Activated naive CD4-positive, alpha-beta T cell treated with anti-CD3 and anti-CD28 coated beads, Interleukin-2, amount 10 ng/mL, durations not matched to agents 7 days and 5 days (primary cell): ENCODE results near the gene MORF4L1.

Experiments
- CTCF ChIA-PET: fragments of 350-600 bp; sonication (Branson Sonifier 250); formaldehyde crosslinking; loops from one replicate; lab custom pipeline; 2021; ENCODE audit warnings: antibody characterized with exemption; lab: Charles Lee
- DNase-seq: peaks from one replicate; pipeline ENCODE4 v3.0.0-alpha.2; 2020
- H3K27ac Mint-ChIP-seq: one replicate; pipeline ENCODE4 v1.8.0; 2021; ENCODE audit warnings: mild to moderate bottlenecking, moderate library complexity, mixed read lengths
- H3K27me3 Mint-ChIP-seq: one replicate; pipeline ENCODE4 v1.8.0; 2021; ENCODE audit warnings: mild to moderate bottlenecking, mixed read lengths
- H3K36me3 Mint-ChIP-seq: one replicate; pipeline ENCODE4 v1.8.0; 2021; ENCODE audit warnings: mixed read lengths
- H3K4me1 Mint-ChIP-seq: one replicate; pipeline ENCODE4 v1.8.0; 2021; ENCODE audit warnings: mixed read lengths
- H3K4me3 Mint-ChIP-seq: one replicate; pipeline ENCODE4 v1.8.0; 2021; ENCODE audit warnings: mild to moderate bottlenecking, moderate library complexity, mixed read lengths
- H3K9me3 Mint-ChIP-seq: one replicate; pipeline ENCODE4 v1.8.0; 2021; ENCODE audit warnings: mixed read lengths

Gene MORF4L1

GRCh38 chr15:78928616-78929093 lies 56.0 kb downstream of the MORF4L1 start:
- no peak overlapping the region for H3K27ac Mint-ChIP-seq
- peaks cover 6% of the 10 kb centered on the region for H3K4me1 Mint-ChIP-seq

GRCh38 chr15:78929536-78930264 lies 57.0 kb downstream of the MORF4L1 start:
- Mint-ChIP-seq H3K4me3 (no peak overlapping the region), H3K27ac (no peak overlapping the region), H3K36me3 (peaks cover 36% of the 10 kb centered on the region), H3K27me3 (peaks cover 5% of the 10 kb centered on the region), H3K9me3 (no peaks in the 10 kb centered on the region), H3K4me1 (peaks cover 9% of the 10 kb centered on the region)
- CTCF ChIA-PET, result no interaction called here
- peak; percentile 17 for DNase-seq

More at GRCh38 chr15:78928616-78929093, 56.0 kb downstream of the MORF4L1 start:
- CTCF ChIA-PET, result interaction anchor here (1.3 kb wide), 1 partner anchor 78 kb away, joined by 5 read pairs; no protein-coding TSS in a partner anchor
- DNase-seq, result peak; percentile 14
- Mint-ChIP-seq H3K27me3 (no peaks in the 10 kb centered on the region), H3K4me3 (no peak overlapping the region), H3K9me3 (no peaks in the 10 kb centered on the region), H3K36me3 (peaks cover 39% of the 10 kb centered on the region)

- peak; percentile 19 for DNase-seq
- CTCF ChIA-PET, result no interaction called here
- Mint-ChIP-seq H3K4me1 (peaks cover 16% of the 10 kb centered on the region), H3K4me3 (no peak overlapping the region), H3K9me3 (no peaks in the 10 kb centered on the region), H3K36me3 (peaks cover 34% of the 10 kb centered on the region), H3K27me3 (peaks cover 6% of the 10 kb centered on the region), H3K27ac (peak overlapping the region; percentile 53)
Observed at GRCh38 chr15:78930577-78931388, 58.1 kb downstream of the MORF4L1 start.

GRCh38 chr15:78931439-78932257 lies 59.0 kb downstream of the MORF4L1 start:
- Mint-ChIP-seq H3K27me3 (peaks cover 6% of the 10 kb centered on the region), H3K9me3 (no peaks in the 10 kb centered on the region), H3K4me1 (peaks cover 25% of the 10 kb centered on the region), H3K4me3 (no peak overlapping the region), H3K27ac (no peak overlapping the region), H3K36me3 (peaks cover 34% of the 10 kb centered on the region)
- DNase-seq, result peak; percentile 15
- CTCF ChIA-PET, result no interaction called here

- Mint-ChIP-seq H3K4me1 (peaks cover 32% of the 10 kb centered on the region), H3K9me3 (no peaks in the 10 kb centered on the region), H3K4me3 (no peak overlapping the region), H3K36me3 (peaks cover 35% of the 10 kb centered on the region), H3K27ac (peak overlapping the region; percentile 2), H3K27me3 (peaks cover 6% of the 10 kb centered on the region)
- CTCF ChIA-PET, result no interaction called here
- DNase-seq, result peak; percentile 18
Observed at GRCh38 chr15:78932258-78932808, 59.6 kb downstream of the MORF4L1 start.

- H3K27me3 Mint-ChIP-seq, result peaks cover 6% of the 10 kb centered on the region
- CTCF ChIA-PET, result interaction anchor here (0.8 to 1.0 kb wide), 2 partner anchors 9 to 73 kb away, joined by 3 read pairs; no protein-coding TSS in a partner anchor
- H3K36me3 Mint-ChIP-seq, result peaks cover 35% of the 10 kb centered on the region
- H3K4me1 Mint-ChIP-seq, result peaks cover 38% of the 10 kb centered on the region
- no peak overlapping the region for H3K4me3 Mint-ChIP-seq
- peak; percentile 11 for DNase-seq
- H3K27ac Mint-ChIP-seq, result peak overlapping the region; percentile 25
- peaks cover under 1% of the 10 kb centered on the region for H3K9me3 Mint-ChIP-seq
Observed at GRCh38 chr15:78933187-78933822, 60.6 kb downstream of the MORF4L1 start.

- CTCF ChIA-PET, result interaction anchor here (0.8 to 1.0 kb wide), 2 partner anchors 10 to 72 kb away, joined by 3 read pairs; no protein-coding TSS in a partner anchor
- peaks cover 45% of the 10 kb centered on the region for H3K4me1 Mint-ChIP-seq
- H3K9me3 Mint-ChIP-seq, result peaks cover 4% of the 10 kb centered on the region
- H3K27ac Mint-ChIP-seq, result peak overlapping the region; percentile 85
- DNase-seq, result peak; percentile 14
- H3K36me3 Mint-ChIP-seq, result peaks cover 39% of the 10 kb centered on the region
- peaks cover 6% of the 10 kb centered on the region for H3K27me3 Mint-ChIP-seq
- H3K4me3 Mint-ChIP-seq, result no peak overlapping the region
Observed at GRCh38 chr15:78933823-78934654, 61.3 kb downstream of the MORF4L1 start.

GRCh38 chr15:78934655-78935023 lies 61.9 kb downstream of the MORF4L1 start:
- Mint-ChIP-seq H3K4me1 (peaks cover 51% of the 10 kb centered on the region), H3K4me3 (no peak overlapping the region), H3K27me3 (peaks cover 6% of the 10 kb centered on the region), H3K36me3 (peaks cover 43% of the 10 kb centered on the region), H3K27ac (peak overlapping the region; percentile 85), H3K9me3 (peaks cover 4% of the 10 kb centered on the region)
- CTCF ChIA-PET, result no interaction called here
- DNase-seq, result no peak

GRCh38 chr15:78937132-78937739 lies 64.5 kb downstream of the MORF4L1 start:
- H3K4me1 Mint-ChIP-seq, result peaks cover 58% of the 10 kb centered on the region
- CTCF ChIA-PET, result no interaction called here
- peak overlapping the region; percentile 67 for H3K4me3 Mint-ChIP-seq
- H3K9me3 Mint-ChIP-seq, result peaks cover 4% of the 10 kb centered on the region
- peak overlapping the region; percentile 83 for H3K27ac Mint-ChIP-seq
- H3K36me3 Mint-ChIP-seq, result peaks cover 42% of the 10 kb centered on the region
- H3K27me3 Mint-ChIP-seq, result peaks cover 6% of the 10 kb centered on the region
- peak; percentile 64 for DNase-seq

GRCh38 chr15:78938658-78939488 lies 66.2 kb downstream of the MORF4L1 start:
- Mint-ChIP-seq H3K4me3 (peak overlapping the region; percentile 22), H3K27ac (peak overlapping the region; percentile 83), H3K27me3 (peaks cover 14% of the 10 kb centered on the region), H3K9me3 (peaks cover 4% of the 10 kb centered on the region), H3K4me1 (peaks cover 69% of the 10 kb centered on the region), H3K36me3 (peaks cover 44% of the 10 kb centered on the region)
- DNase-seq, result peak; percentile 46
- CTCF ChIA-PET, result no interaction called here

- peaks cover 29% of the 10 kb centered on the region for H3K36me3 Mint-ChIP-seq
- no peak for DNase-seq
- no peak overlapping the region for H3K4me3 Mint-ChIP-seq
- H3K27me3 Mint-ChIP-seq, result peaks cover 45% of the 10 kb centered on the region
- peaks cover 49% of the 10 kb centered on the region for H3K4me1 Mint-ChIP-seq
- no peak overlapping the region for H3K27ac Mint-ChIP-seq
- peaks cover 4% of the 10 kb centered on the region for H3K9me3 Mint-ChIP-seq
- CTCF ChIA-PET, result no interaction called here
Observed at GRCh38 chr15:78942741-78943140, 70.1 kb downstream of the MORF4L1 start.
